Suprapubic skin (tissue), 3 donors: ENCODE results near the gene SND1.

Experiments
- CTCF ChIP-seq, 2 donors: fragments of 200-600 bp in 1 of 2; fragments of 450-650 bp in 1 of 2; sonication (generic) in 1 of 2; IDR thresholded peaks; one replicate each; pipeline ENCODE4 v1.5.1; 2016 to 2019; ENCODE audit warnings: antibody characterized with exemption in 2 of 2, mild to moderate bottlenecking in 1 of 2, moderate library complexity in 1 of 2
- POLR2A ChIP-seq, 2 donors: fragments of 450-650 bp; IDR thresholded peaks; one replicate each; pipeline ENCODE4 v1.6.1; 2017; ENCODE audit warnings: antibody characterized with exemption in 2 of 2, mild to moderate bottlenecking in 2 of 2, moderate library complexity in 2 of 2

GRCh38 chr7:128020159-128020558 is 368.2 kb downstream of the SND1 start:
- no peak for TF ChIP-seq POLR2A (IDR thresholded peaks at IDR 0.05)
- no peak for TF ChIP-seq CTCF (IDR thresholded peaks at IDR 0.05)
